Neural cell (in vitro differentiated cells): ENCODE data around the gene PRELID1. TPM values are rescaled to one million over a fixed set of nuclear protein-coding genes. Genes with fewer than 3 reads are reported as not detected.

Experiments used
- H2AFZ ChIP-seq: fragments of 200-600, 300-800 bp; sonication (generic), shearing (Covaris generic); 2 replicates; pipeline ENCODE4 v1.6.0; 2014; ENCODE audit warnings: low read depth, mild to moderate bottlenecking, antibody characterized with exemption, low read length, moderate library complexity
- H3F3A ChIP-seq: fragments of 200-600 bp; shearing (Covaris generic); 2 replicates; pipeline ENCODE4 v1.6.1; 2016; ENCODE audit warnings: mild to moderate bottlenecking, moderate library complexity, mixed read lengths, antibody characterized with exemption, low read length; ENCODE audit not compliant: insufficient read depth, poor library complexity, severe bottlenecking
- H3K27ac ChIP-seq: fragments of 200-600, 300-800 bp; sonication (generic), shearing (Covaris generic); 2 replicates; pipeline ENCODE4 v1.5.1; 2014; ENCODE audit warnings: mild to moderate bottlenecking, low read length, moderate library complexity
- H3K27me3 ChIP-seq: fragments of 300-800, 200-600 bp; sonication (generic), shearing (Covaris generic); 2 replicates; pipeline ENCODE4 v1.6.0; 2014; ENCODE audit warnings: mild to moderate bottlenecking, low read depth, low read length, moderate library complexity; ENCODE audit not compliant: insufficient read depth
- H3K36me3 ChIP-seq: fragments of 300-800, 200-600 bp; sonication (generic), shearing (Covaris generic); 2 replicates; pipeline ENCODE4 v1.5.1; 2014; ENCODE audit warnings: mild to moderate bottlenecking, antibody characterized with exemption, low read length, moderate library complexity; ENCODE audit not compliant: insufficient read depth
- H3K4me2 ChIP-seq: fragments of 300-800, 200-600 bp; sonication (generic), shearing (Covaris generic); 2 replicates; pipeline ENCODE4 v1.6.0; 2014; ENCODE audit warnings: mild to moderate bottlenecking, low read length
- H3K4me3 ChIP-seq: fragments of 300-800, 200-600 bp; sonication (generic), shearing (Covaris generic); 2 replicates; pipeline ENCODE4 v1.5.1; 2014; ENCODE audit warnings: mild to moderate bottlenecking, low read length, moderate library complexity
- H3K79me2 ChIP-seq: fragments of 200-600 bp; shearing (Covaris generic); replicated peaks from 2 replicates; pipeline ENCODE4 v1.6.0; 2014; ENCODE audit warnings: mild to moderate bottlenecking, low read length, moderate library complexity; ENCODE audit not compliant: insufficient read depth
- H3K9ac ChIP-seq: fragments of 300-800, 200-600 bp; sonication (generic), shearing (Covaris generic); 2 replicates; pipeline ENCODE4 v1.6.1; 2016; ENCODE audit warnings: mild to moderate bottlenecking, low read length, mixed read lengths
- H3K9me2 ChIP-seq: fragments of 200-600 bp; shearing (Covaris generic); 2 replicates; pipeline ENCODE4 v1.6.1; 2016; ENCODE audit warnings: mild to moderate bottlenecking, low read length, mixed read lengths; ENCODE audit not compliant: insufficient read depth
- H3K9me3 ChIP-seq: fragments of 200-600, 300-800 bp; sonication (generic), shearing (Covaris generic); 2 replicates; pipeline ENCODE4 v1.6.1; 2016; ENCODE audit warnings: mild to moderate bottlenecking, mixed run types, low read length, moderate library complexity, mixed read lengths
- H4K20me1 ChIP-seq: fragments of 200-600 bp; shearing (Covaris generic); 2 replicates; pipeline ENCODE4 v1.6.1; 2016; ENCODE audit warnings: mild to moderate bottlenecking, mixed run types; ENCODE audit not compliant: insufficient read depth
- EP300 ChIP-seq: fragments of 450-650 bp; conservative IDR thresholded peaks from 2 replicates; pipeline ENCODE4 v1.6.1; 2014; ENCODE audit warnings: antibody characterized with exemption, mild to moderate bottlenecking, moderate library complexity; ENCODE audit not compliant: poor library complexity, severe bottlenecking
- EZH2 ChIP-seq: fragments of 200-600, 300-800 bp; shearing (Covaris generic), sonication (generic); IDR thresholded peaks from 2 replicates; pipeline ENCODE4 v1.6.1; 2014; ENCODE audit warnings: antibody characterized with exemption, low read length, borderline replicate concordance, mild to moderate bottlenecking; ENCODE audit not compliant: insufficient read depth, poor library complexity, severe bottlenecking
- MXI1 ChIP-seq: fragments of 450-650 bp; conservative IDR thresholded peaks from 2 replicates; pipeline ENCODE4 v1.6.1; 2014; ENCODE audit warnings: antibody characterized with exemption, mild to moderate bottlenecking; ENCODE audit not compliant: poor library complexity, severe bottlenecking
- POLR2AphosphoS5 ChIP-seq: IDR thresholded peaks from 2 replicates; pipeline ENCODE4 v1.6.1; 2012
- RAD21 ChIP-seq: fragments of 450-650 bp; conservative IDR thresholded peaks from 2 replicates; pipeline ENCODE4 v1.6.1; 2014; ENCODE audit warnings: antibody characterized with exemption, mild to moderate bottlenecking, moderate library complexity
- REST ChIP-seq: IDR thresholded peaks from 2 replicates; pipeline ENCODE4 v1.6.1; 2012; ENCODE audit warnings: borderline replicate concordance
- SMC3 ChIP-seq: fragments of 450-650 bp; conservative IDR thresholded peaks from 2 replicates; pipeline ENCODE4 v1.6.1; 2014; ENCODE audit warnings: antibody characterized with exemption, mild to moderate bottlenecking, moderate library complexity; ENCODE audit not compliant: poor library complexity
- TAF1 ChIP-seq: IDR thresholded peaks from 2 replicates; pipeline ENCODE4 v1.6.1; 2012; ENCODE audit warnings: low read depth
- polyA plus RNA-seq: library from polyadenylated mRNA; depleted of rRNA; stranded (reverse); fragments of >200 nt; gene quantifications from 2 replicates; pipeline ENCODE4 v1.2.3, GENCODE V29; 2014
- TF ChIP-seq, protein P1 (sequence below): fragments of 450-650 bp; IDR thresholded peaks from 2 replicates; pipeline ENCODE4 v1.5.1; 2014; ENCODE audit warnings: antibody characterized with exemption, mild to moderate bottlenecking, moderate library complexity; ENCODE audit not compliant: poor library complexity, severe bottlenecking

The PRELID1 gene
- polyA plus RNA-seq, 1 donor from 2014 or later: 133 TPM

DNA sequence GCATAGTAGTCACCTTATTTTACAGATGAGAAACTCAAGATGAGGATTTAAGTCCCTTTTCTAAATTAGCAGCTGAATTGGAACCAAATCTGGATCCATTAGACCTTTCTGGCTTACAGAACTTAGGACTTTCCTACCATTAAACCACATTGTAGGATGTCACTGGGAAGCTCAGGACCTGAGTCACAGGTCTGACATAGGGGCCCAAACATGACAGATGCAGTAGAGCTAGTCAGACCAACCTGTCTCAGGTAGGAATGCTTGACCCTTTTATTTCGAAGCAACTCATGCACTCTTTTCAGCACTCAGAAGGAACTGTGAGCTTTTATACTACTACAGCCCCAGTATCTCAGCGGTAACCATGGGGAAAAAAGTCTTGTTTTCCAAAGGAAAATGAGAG lies 2.6 kb upstream of the PRELID1 start:
- peaks cover 16% of the 10 kb centered on the region for H3K79me2 ChIP-seq
- H3K9me2 ChIP-seq: no peaks in the 10 kb centered on the region
- no peaks in the 10 kb centered on the region for H4K20me1 ChIP-seq
- H3K27ac ChIP-seq: no peak overlapping the region
- no peaks in the 10 kb centered on the region for H3K36me3 ChIP-seq
- TF ChIP-seq EZH2 (no peak), POLR2AphosphoS5 (no peak), TAF1 (no peak), MXI1 (no peak), REST (no peak), RAD21 (no peak), SMC3 (no peak), EP300 (no peak)
- TF ChIP-seq, protein P1, sequence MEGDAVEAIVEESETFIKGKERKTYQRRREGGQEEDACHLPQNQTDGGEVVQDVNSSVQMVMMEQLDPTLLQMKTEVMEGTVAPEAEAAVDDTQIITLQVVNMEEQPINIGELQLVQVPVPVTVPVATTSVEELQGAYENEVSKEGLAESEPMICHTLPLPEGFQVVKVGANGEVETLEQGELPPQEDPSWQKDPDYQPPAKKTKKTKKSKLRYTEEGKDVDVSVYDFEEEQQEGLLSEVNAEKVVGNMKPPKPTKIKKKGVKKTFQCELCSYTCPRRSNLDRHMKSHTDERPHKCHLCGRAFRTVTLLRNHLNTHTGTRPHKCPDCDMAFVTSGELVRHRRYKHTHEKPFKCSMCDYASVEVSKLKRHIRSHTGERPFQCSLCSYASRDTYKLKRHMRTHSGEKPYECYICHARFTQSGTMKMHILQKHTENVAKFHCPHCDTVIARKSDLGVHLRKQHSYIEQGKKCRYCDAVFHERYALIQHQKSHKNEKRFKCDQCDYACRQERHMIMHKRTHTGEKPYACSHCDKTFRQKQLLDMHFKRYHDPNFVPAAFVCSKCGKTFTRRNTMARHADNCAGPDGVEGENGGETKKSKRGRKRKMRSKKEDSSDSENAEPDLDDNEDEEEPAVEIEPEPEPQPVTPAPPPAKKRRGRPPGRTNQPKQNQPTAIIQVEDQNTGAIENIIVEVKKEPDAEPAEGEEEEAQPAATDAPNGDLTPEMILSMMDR: no peak
- H3K4me2 ChIP-seq: no peak overlapping the region
- H3F3A ChIP-seq: no peaks in the 10 kb centered on the region
- no peaks in the 10 kb centered on the region for H3K27me3 ChIP-seq
- no peaks in the 10 kb centered on the region for H3K9me3 ChIP-seq
- no peak overlapping the region for H2AFZ ChIP-seq
- no peak overlapping the region for H3K4me3 ChIP-seq
- H3K9ac ChIP-seq: no peak overlapping the region

DNA sequence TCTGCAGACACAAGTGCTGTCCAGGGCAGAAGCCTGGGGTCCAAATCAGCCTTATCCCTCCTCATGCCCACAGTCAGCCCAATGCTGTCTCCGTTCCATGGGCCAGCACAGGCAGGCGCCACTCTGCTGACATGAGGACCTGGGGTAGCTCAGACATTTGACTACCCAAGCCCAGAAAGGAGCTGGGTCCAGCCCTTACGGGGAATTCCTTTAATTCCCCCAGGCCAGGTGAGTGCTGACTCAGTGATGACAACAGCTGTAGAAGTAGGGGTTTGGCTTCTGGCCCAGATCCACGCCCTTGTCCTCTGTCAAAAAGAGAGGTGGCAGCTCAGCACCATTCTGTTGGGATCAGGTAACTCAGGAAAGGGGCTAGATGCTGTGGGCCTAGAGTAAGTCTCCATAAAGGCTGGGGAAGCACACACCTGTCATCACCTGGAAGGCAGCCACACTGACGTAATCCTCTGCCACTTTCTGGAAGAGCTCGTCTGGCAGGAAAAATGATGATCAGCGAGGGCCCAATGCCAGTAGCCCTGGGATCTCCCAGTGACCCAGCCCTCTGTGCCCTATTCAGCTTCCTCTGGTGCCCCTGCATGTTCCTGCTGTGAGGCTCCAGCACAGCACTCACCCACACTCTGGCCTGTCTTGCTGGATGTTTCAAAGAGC lies 2.0 kb upstream of the PRELID1 start:
- peaks cover 16% of the 10 kb centered on the region for H3K79me2 ChIP-seq
- no peak for TF ChIP-seq TAF1
- TF ChIP-seq, protein P1: no peak
- TF ChIP-seq SMC3: no peak
- no peak for TF ChIP-seq REST
- no peak for TF ChIP-seq EP300
- TF ChIP-seq RAD21: no peak
- TF ChIP-seq MXI1: no peak
- TF ChIP-seq EZH2: no peak
- no peak for TF ChIP-seq POLR2AphosphoS5
- H3K36me3 ChIP-seq: no peaks in the 10 kb centered on the region
- H3K9me2 ChIP-seq: no peaks in the 10 kb centered on the region
- H3K27ac ChIP-seq: no peak overlapping the region
- H3K9me3 ChIP-seq: no peaks in the 10 kb centered on the region
- peak overlapping the region; percentile 100 for H3K4me3 ChIP-seq
- no peaks in the 10 kb centered on the region for H4K20me1 ChIP-seq
- no peaks in the 10 kb centered on the region for H3K27me3 ChIP-seq
- no peak overlapping the region for H3K4me2 ChIP-seq
- H3F3A ChIP-seq: no peaks in the 10 kb centered on the region
- H3K9ac ChIP-seq: no peak overlapping the region
- no peak overlapping the region for H2AFZ ChIP-seq
